Transverse colon (tissue), 4 donors: ENCODE data around the gene CCNL2. TPM values are rescaled to one million over a fixed set of nuclear protein-coding genes. Genes with fewer than 3 reads are reported as not detected.

Experiments
- DNase-seq: peaks from one replicate; pipeline ENCODE4 v3.0.0-alpha.2; 2019
- H3K27ac ChIP-seq, 4 donors: fragments of 200-600 bp; sonication (generic); 2 replicates each; pipeline ENCODE4 v1.5.1; 2016 to 2018; ENCODE audit warnings: inconsistent platforms in 4 of 4
- H3K27me3 ChIP-seq: fragments of 200-600 bp; sonication (generic); 2 replicates; pipeline ENCODE4 v1.5.1; 2017; ENCODE audit warnings: inconsistent platforms
- H3K36me3 ChIP-seq, 4 donors: fragments of 200-600 bp; sonication (generic); 2 replicates each; pipeline ENCODE4 v1.5.1; 2017 to 2019; ENCODE audit warnings: inconsistent platforms in 4 of 4
- H3K4me1 ChIP-seq, 4 donors: fragments of 200-600 bp; sonication (generic); 2 replicates each; pipeline ENCODE4 v1.5.1; 2017 to 2020; ENCODE audit warnings: inconsistent platforms in 4 of 4
- H3K4me3 ChIP-seq, 4 donors: fragments of 200-600 bp; sonication (generic); 1 replicate in 1 of 4; 2 replicates in 3 of 4; pipeline versions ENCODE4 v1.5.1 to v1.6.1; 2017 to 2019; ENCODE audit warnings: inconsistent platforms in 4 of 4
- H3K9me3 ChIP-seq, 2 donors: fragments of 200-600 bp; sonication (generic); 2 replicates each; pipeline ENCODE4 v1.5.1; 2017 to 2019; ENCODE audit warnings: inconsistent platforms in 2 of 2
- CTCF ChIP-seq, 5 experiments: fragments of 200-600 bp in 3 of 5; fragments of 450-650 bp in 2 of 5; sonication (generic) in 3 of 5; IDR thresholded peaks; 1 replicate in 2 of 5; 2 replicates in 3 of 5; pipeline ENCODE4 v1.5.1; 2016 to 2017; ENCODE audit warnings: antibody characterized with exemption in 5 of 5, inconsistent platforms in 3 of 5, mild to moderate bottlenecking in 2 of 5, moderate library complexity in 1 of 5
- EP300 ChIP-seq: sonication (generic); formaldehyde crosslinking; IDR thresholded peaks from one replicate; pipeline ENCODE4 v1.6.1; 2017; ENCODE audit warnings: antibody characterized with exemption, low read depth
- POLR2A ChIP-seq: fragments of 450-650 bp; IDR thresholded peaks from one replicate; pipeline ENCODE4 v1.6.1; 2016; ENCODE audit warnings: antibody characterized with exemption, mild to moderate bottlenecking, moderate library complexity
- POLR2AphosphoS5 ChIP-seq, 3 donors: sonication (generic); formaldehyde crosslinking; IDR thresholded peaks; one replicate each; pipeline ENCODE4 v1.6.1; 2016; ENCODE audit warnings: antibody characterized with exemption in 3 of 3
- WGBS, 2 donors: methylation state at CpG; one replicate each; pipeline ENCODE4 v1.1.5; 2018; ENCODE audit warnings: low coverage in 1 of 2; 5-methylcytosine and 5-hydroxymethylcytosine counted together
- in situ Hi-C, 4 donors: fragments of 200-750 bp; cut with MboI; loops; one replicate each; pipeline versions ENCODE4 v1.15.0 to v1.15.1; 2017; ENCODE audit warnings: low sequenced_read_pairs in 3 of 4, low pct_ligation_motif_present in 1 of 4, low pct_unique_long_range_greater_than_20kb in 1 of 4
- intact Hi-C: fragments of 100-400 bp; cut with DNase I; formaldehyde crosslinking; loops from one replicate; pipeline ENCODE4 v1.15.1; 2023; ENCODE audit warnings: low total_unique reads
- total RNA-seq, 4 donors: library from RNA; depleted of rRNA; stranded (reverse); fragments of >200 nt; gene quantifications; one replicate each; pipeline ENCODE4 v1.1.0, GENCODE V29; 2016

CCNL2 gene
- total RNA-seq, 4 donors from 2014 or later: 169 to 657 (median 349) TPM

- in situ Hi-C loops: no loop called here
- TF ChIP-seq CTCF (IDR thresholded peaks at IDR 0.05): no peak
- TF ChIP-seq POLR2A: no peak
- no peak for TF ChIP-seq EP300
- no peak for TF ChIP-seq POLR2AphosphoS5 (IDR thresholded peaks at IDR 0.05)
- no peak for DNase-seq
- 94% methylated on average over 23 of the region's 28 CpGs; no CpG with 5 or more reads in 1 of the 2 donors for WGBS, 2 donors
- peaks cover 0 to 3% (median 0%) of the 10 kb centered on the region in 4 donors for H3K36me3 ChIP-seq
- intact Hi-C loops: no loop called here
- no peak overlapping the region for H3K27ac ChIP-seq
- no peaks in the 10 kb centered on the region for H3K27me3 ChIP-seq
- H3K4me1 ChIP-seq: peaks cover 23 to 28% (median 24%) of the 10 kb centered on the region in 4 donors
- no peaks in the 10 kb centered on the region for H3K9me3 ChIP-seq
- no peak overlapping the region for H3K4me3 ChIP-seq
Observed at GRCh38 chr1:1342061-1342562, 57.0 kb downstream of the CCNL2 start.

GRCh38 chr1:1341549-1342021, 57.5 kb downstream of the CCNL2 start:
- intact Hi-C loops: no loop called here
- TF ChIP-seq EP300: no peak
- TF ChIP-seq POLR2AphosphoS5 (IDR thresholded peaks at IDR 0.05): no peak
- TF ChIP-seq POLR2A: no peak
- TF ChIP-seq CTCF (IDR thresholded peaks at IDR 0.05): no peak
- Histone ChIP-seq H3K36me3 (peaks cover 0 to 3% (median 0%) of the 10 kb centered on the region in 4 donors), H3K4me3 (no peak overlapping the region), H3K27me3 (no peaks in the 10 kb centered on the region), H3K4me1 (peaks cover 18 to 23% (median 19%) of the 10 kb centered on the region in 4 donors), H3K9me3 (no peaks in the 10 kb centered on the region), H3K27ac (no peak overlapping the region)
- in situ Hi-C loops: no loop called here
- WGBS, 2 donors: 93% methylated on average over 17 of the region's 17 CpGs; no CpG with 5 or more reads in 1 of the 2 donors
- DNase-seq: no peak

GRCh38 chr1:1340791-1341548, 58.2 kb downstream of the CCNL2 start:
- Histone ChIP-seq H3K27ac (no peak overlapping the region), H3K36me3 (peaks cover 0 to 3% (median 0%) of the 10 kb centered on the region in 4 donors), H3K4me1 (peaks cover 11 to 17% (median 13%) of the 10 kb centered on the region in 4 donors), H3K9me3 (no peaks in the 10 kb centered on the region), H3K4me3 (no peak overlapping the region), H3K27me3 (no peaks in the 10 kb centered on the region)
- WGBS, 2 donors: 89 to 93% methylated on average over 18 to 36 of the region's 36 CpGs
- TF ChIP-seq CTCF (IDR thresholded peaks at IDR 0.05) (no peak), POLR2A (no peak)
- in situ Hi-C loops (no loop called here), intact Hi-C loops (no loop called here)
- DNase-seq: no peak

- Histone ChIP-seq H3K27me3 (no peaks in the 10 kb centered on the region), H3K36me3 (peaks cover 0 to 3% (median 0%) of the 10 kb centered on the region in 4 donors), H3K27ac (no peak overlapping the region), H3K4me1 (peaks cover 4 to 9% (median 5%) of the 10 kb centered on the region in 4 donors), H3K4me3 (no peak overlapping the region), H3K9me3 (no peaks in the 10 kb centered on the region)
- WGBS, 2 donors: 88% methylated on average over 23 of the region's 23 CpGs; no CpG with 5 or more reads in 1 of the 2 donors
- in situ Hi-C loops: no loop called here
- no peak for DNase-seq
- intact Hi-C loops: no loop called here
- TF ChIP-seq EP300: no peak
- no peak for TF ChIP-seq POLR2A
- no peak for TF ChIP-seq POLR2AphosphoS5 (IDR thresholded peaks at IDR 0.05)
- no peak for TF ChIP-seq CTCF (IDR thresholded peaks at IDR 0.05)
Observed at GRCh38 chr1:1340185-1340584, 59.0 kb downstream of the CCNL2 start.
